ENCODE results near the gene FOXO3. TPM values are rescaled to one million over a fixed set of nuclear protein-coding genes. Genes with fewer than 3 reads are reported as not detected.

FOXO3 gene
- total RNA-seq, 1 experiment from 2014 or later, result 22.1 TPM

DNA sequence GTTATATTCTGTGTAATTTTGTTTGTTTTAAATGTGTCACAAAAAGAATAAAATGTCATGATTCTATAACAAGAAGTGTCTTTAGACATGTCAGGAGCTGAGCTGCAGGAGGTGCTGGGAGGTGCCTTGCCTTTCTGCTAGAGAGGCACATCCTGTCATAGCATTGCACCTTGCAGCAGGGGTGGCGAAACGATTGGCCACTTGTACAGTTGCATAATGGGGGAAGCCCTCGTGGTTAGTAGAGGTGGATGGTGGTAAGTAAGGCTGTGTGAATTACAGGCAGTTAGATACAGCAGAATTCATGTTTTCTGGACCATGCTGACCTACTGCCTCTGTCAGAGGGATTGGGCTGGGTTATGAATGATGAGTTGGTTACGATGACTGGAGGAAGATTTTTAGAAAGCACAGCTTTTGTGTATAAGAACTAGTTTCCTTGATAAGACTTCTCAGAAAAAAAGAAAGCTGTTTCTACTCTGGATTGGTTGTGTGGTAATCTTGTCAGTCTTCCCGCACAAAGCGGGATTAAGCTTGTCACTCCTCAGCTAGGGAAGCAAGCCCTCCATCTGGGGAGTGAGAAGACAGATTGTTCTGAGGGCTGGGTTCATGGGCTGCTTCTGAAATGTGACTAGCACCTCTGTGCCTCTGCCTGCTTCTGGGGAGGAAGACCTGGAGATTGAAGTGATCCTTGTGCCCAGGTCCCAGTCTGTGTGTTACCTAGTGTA is 74.9 kb downstream of the FOXO3 start:
- Histone ChIP-seq H3K79me1 (ENCODE audit: insufficient read depth, low read depth, low read length, poor library complexity, severe bottlenecking) (no peaks in the 10 kb centered on the region), H3K79me2 (ENCODE audit: insufficient read depth, low read length) (peaks cover 3% of the 10 kb centered on the region; the same call in 1 of the 2 replicates), H3T11ph (ENCODE audit: low read length) (no peak overlapping the region)

More for the DNA sequence above, 74.9 kb downstream of the FOXO3 start:
- Mint-ChIP-seq H3K4me3 (no peak overlapping the region), H3K9me3 (no peaks in the 10 kb centered on the region), H3K27ac (no peak overlapping the region), H3K4me1 (peaks cover 62 to 64% of the 10 kb centered on the region in 2 experiments), H3K36me3 (ENCODE audit: insufficient read depth in 1 of 3, low read depth in 3 of 3) (no peaks in the 10 kb centered on the region; a peak in 1 of 7 replicates), H3K27me3 (ENCODE audit: low read depth) (no peaks in the 10 kb centered on the region)
- H3K9ac ChIP-seq (ENCODE audit: extremely low read depth, insufficient read length, low read length), result no peak overlapping the region
- H2AFZ ChIP-seq (ENCODE audit: low read length), result no peak overlapping the region
- H4K91ac ChIP-seq (ENCODE audit: insufficient read length, low read depth, low read length), result no peak overlapping the region
- no peak overlapping the region for H2BK5ac ChIP-seq (ENCODE audit: insufficient read length, low read length)
- no peak overlapping the region for H2BK15ac ChIP-seq (ENCODE audit: low read depth, low read length)
- H3K4me1 ChIP-seq (ENCODE audit: insufficient read depth, low read length), result peaks cover 10% of the 10 kb centered on the region
- H2AK5ac ChIP-seq (ENCODE audit: insufficient read length, low read length), result no peak overlapping the region
- H2BK120ac ChIP-seq (ENCODE audit: low read depth, low read length, poor library complexity, severe bottlenecking), result no peak overlapping the region
- H2BK12ac ChIP-seq (ENCODE audit: insufficient read length, low read depth, low read length), result no peak overlapping the region
- no peak for DNase-seq
- no peak overlapping the region for H3K4me2 ChIP-seq (ENCODE audit: insufficient read depth, insufficient read length, low read length)
- no peak overlapping the region for H3K4ac ChIP-seq (ENCODE audit: low read depth, low read length)
- no peaks in the 10 kb centered on the region for H3K27me3 ChIP-seq (ENCODE audit: insufficient read depth, low read length)
- H4K5ac ChIP-seq (ENCODE audit: insufficient read length, low read depth, low read length), result no peak overlapping the region
- no peak overlapping the region for H3K27ac ChIP-seq (ENCODE audit: insufficient read length, low read depth, low read length)
- no CpG with 5 or more reads among the region's 6 CpGs for WGBS (ENCODE audit: extremely low coverage, insufficient read length, low lambda C conversion rate)
- no peak overlapping the region for H3K18ac ChIP-seq (ENCODE audit: insufficient read length, low read depth, low read length)
- H3K56ac ChIP-seq (ENCODE audit: insufficient read length, low read depth, low read length), result no peak overlapping the region
- no peak overlapping the region for H2BK20ac ChIP-seq (ENCODE audit: low read depth, low read length, poor library complexity, severe bottlenecking)
- H4K8ac ChIP-seq (replicated peaks; ENCODE audit: insufficient read length, low read depth, low read length), result no peak overlapping the region
- no peak overlapping the region for H3K23ac ChIP-seq (ENCODE audit: insufficient read length, low read depth, low read length)
- no peaks in the 10 kb centered on the region for H4K20me1 ChIP-seq (ENCODE audit: control insufficient read depth, insufficient read depth, insufficient read length)
- no peaks in the 10 kb centered on the region for H3K23me2 ChIP-seq (ENCODE audit: insufficient read length, low read depth, low read length, poor library complexity, severe bottlenecking)
- no peaks in the 10 kb centered on the region for H3K9me3 ChIP-seq (ENCODE audit: control insufficient read depth, low read depth, low read length)
- TF ChIP-seq, protein P1, sequence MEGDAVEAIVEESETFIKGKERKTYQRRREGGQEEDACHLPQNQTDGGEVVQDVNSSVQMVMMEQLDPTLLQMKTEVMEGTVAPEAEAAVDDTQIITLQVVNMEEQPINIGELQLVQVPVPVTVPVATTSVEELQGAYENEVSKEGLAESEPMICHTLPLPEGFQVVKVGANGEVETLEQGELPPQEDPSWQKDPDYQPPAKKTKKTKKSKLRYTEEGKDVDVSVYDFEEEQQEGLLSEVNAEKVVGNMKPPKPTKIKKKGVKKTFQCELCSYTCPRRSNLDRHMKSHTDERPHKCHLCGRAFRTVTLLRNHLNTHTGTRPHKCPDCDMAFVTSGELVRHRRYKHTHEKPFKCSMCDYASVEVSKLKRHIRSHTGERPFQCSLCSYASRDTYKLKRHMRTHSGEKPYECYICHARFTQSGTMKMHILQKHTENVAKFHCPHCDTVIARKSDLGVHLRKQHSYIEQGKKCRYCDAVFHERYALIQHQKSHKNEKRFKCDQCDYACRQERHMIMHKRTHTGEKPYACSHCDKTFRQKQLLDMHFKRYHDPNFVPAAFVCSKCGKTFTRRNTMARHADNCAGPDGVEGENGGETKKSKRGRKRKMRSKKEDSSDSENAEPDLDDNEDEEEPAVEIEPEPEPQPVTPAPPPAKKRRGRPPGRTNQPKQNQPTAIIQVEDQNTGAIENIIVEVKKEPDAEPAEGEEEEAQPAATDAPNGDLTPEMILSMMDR (conservative IDR thresholded peaks at IDR 0.05), result no peak
- H3K14ac ChIP-seq (ENCODE audit: insufficient read depth, low read length), result no peak overlapping the region
